Measurements from ENCODE around the gene TANK.

- TF ChIP-seq POLR2AphosphoS5 (IDR thresholded peaks at IDR 0.05; ENCODE audit: borderline replicate concordance, low read depth, low read length) (no peak), EZH2 (IDR thresholded peaks at IDR 0.05) (no peak), FOXP2 (optimal IDR thresholded peaks at IDR 0.05; ENCODE audit: control extremely low read depth, extremely low read length, insufficient read depth) (no peak)
These were observed 5.6 kb downstream of the TANK start for GRCh38 chr2:161165811-161166210.

Measured in SK-N-MC (cell line).